Right cardiac atrium (tissue), 5 donors: ENCODE data around the gene MCC. TPM values are rescaled to one million over a fixed set of nuclear protein-coding genes. Genes with fewer than 3 reads are reported as not detected.
"Not testable (repeated sequence)": the region's sequence is repeated elsewhere in the genome, so short reads cannot be mapped to it uniquely, and the experiment has no call there.

Source experiments
- ATAC-seq, 2 donors: fragments of 200-7000 bp; cut with Tn5 transposase; one replicate each; pipeline versions ENCODE4 v1.8.0 to v1.9.1; 2020; ENCODE audit warnings: moderate library complexity in 2 of 2, mild to moderate bottlenecking in 1 of 2
- DNase-seq, 3 donors: peaks; one replicate each; pipeline ENCODE4 v3.0.0-alpha.2; 2020
- H3K27ac ChIP-seq: one replicate; pipeline ENCODE4 v1.5.1; 2013; ENCODE audit warnings: mild to moderate bottlenecking, low read length, control low read depth, moderate library complexity
- H3K27me3 ChIP-seq: one replicate; pipeline ENCODE4 v1.6.1; 2013; ENCODE audit not compliant: control insufficient read depth, insufficient read depth
- H3K4me1 ChIP-seq: one replicate; pipeline ENCODE4 v1.6.1; 2013; ENCODE audit warnings: low read length; ENCODE audit not compliant: control insufficient read depth, insufficient read depth
- H3K4me3 ChIP-seq: one replicate; pipeline ENCODE4 v1.5.1; 2013; ENCODE audit warnings: low read length, control low read depth
- H3K9me3 ChIP-seq: one replicate; pipeline ENCODE4 v1.6.1; 2013; ENCODE audit warnings: low read length; ENCODE audit not compliant: control insufficient read depth
- WGBS: extraction: QIAGEN DNeasy Blood & Tissue Kit; methylation state at CpG from one replicate; pipeline ENCODE4 v1.1.7; 2013; 5-methylcytosine and 5-hydroxymethylcytosine counted together
- intact Hi-C, 4 donors: fragments of 100-400 bp; cut with DNase I; formaldehyde crosslinking; loops; one replicate each; pipeline versions ENCODE4 v1.11.0 to v1.14.0; 2022 to 2023
- polyA plus RNA-seq: library from polyadenylated mRNA; stranded (reverse); fragments of 200-250 nt; gene quantifications from one replicate; pipeline ENCODE4 v1.2.3, GENCODE V29; 2013
- total RNA-seq, 4 donors: library from RNA; stranded (reverse); fragmentation: NEBNext Ultra II Directional; extraction: Animal tissue kit (Norgen Biotek cat#: 25700); gene quantifications; one replicate each; pipeline ENCODE4 v1.2.1, GENCODE V29; 2021
- donor health status: healthy with polysubstance abuse.
- donor health status: DM: no; HTN: yes; CAD: no.
- donor health status: DM: no; HTN: no; CAD: no.
- donor health status: DM: no; HTN: yes; CAD: no; lungs with severe emphysema.
- donor health status: DM: yes; HTN: yes; CAD: no.

Gene MCC
- total and polyA plus RNA-seq, 5 donors = 6.9 to 33.6 (median 27.0) TPM

GRCh38 chr5:113491022-113491421 lies 2.8 kb upstream of the MCC start:
- H3K27ac ChIP-seq = no peak overlapping the region
- DNase-seq (no peak), ATAC-seq (no peak)
- peaks cover 4% of the 10 kb centered on the region for H3K4me1 ChIP-seq
- intact Hi-C loops = loop anchor here in 1 of 4 donors (5.0 kb wide), 1 partner anchor 109 kb away; no protein-coding TSS in a partner anchor
- H3K4me3 ChIP-seq = no peak overlapping the region
- no peaks in the 10 kb centered on the region for H3K27me3 ChIP-seq
- H3K9me3 ChIP-seq = no peaks in the 10 kb centered on the region
- 95% methylated on average over 2 of the region's 2 CpGs for whole genome bisulfite sequencing

GRCh38 chr5:113490317-113490716 lies 2.1 kb upstream of the MCC start:
- no peak for DNase-seq
- WGBS = 98% methylated on average over 3 of the region's 3 CpGs
- H3K4me1 ChIP-seq = peaks cover 4% of the 10 kb centered on the region
- no peaks in the 10 kb centered on the region for H3K9me3 ChIP-seq
- H3K27me3 ChIP-seq = no peaks in the 10 kb centered on the region
- ATAC-seq = no peak
- H3K4me3 ChIP-seq = no peak overlapping the region
- H3K27ac ChIP-seq = no peak overlapping the region
- intact Hi-C loops = loop anchor here in 1 of 4 donors (5.0 kb wide), 1 partner anchor 108 kb away; no protein-coding TSS in a partner anchor

GRCh38 chr5:113489299-113489698 lies 1.0 kb upstream of the MCC start:
- no peaks in the 10 kb centered on the region for H3K27me3 ChIP-seq
- no peak overlapping the region for H3K4me3 ChIP-seq
- peaks cover 4% of the 10 kb centered on the region for H3K4me1 ChIP-seq
- intact Hi-C loops = no loop called here
- WGBS = 54% methylated on average over 3 of the region's 3 CpGs
- peak in 2 of 3 donors; percentile 31 to 58 for DNase-seq
- peak; percentile 74 to 78 for ATAC-seq
- no peaks in the 10 kb centered on the region for H3K9me3 ChIP-seq
- H3K27ac ChIP-seq = no peak overlapping the region

- Histone ChIP-seq H3K4me1 (peaks cover 4% of the 10 kb centered on the region), H3K27me3 (no peaks in the 10 kb centered on the region), H3K4me3 (peak overlapping the region; percentile 49), H3K27ac (peak overlapping the region; percentile 85), H3K9me3 (no peaks in the 10 kb centered on the region)
- no peak for DNase-seq
- intact Hi-C loops = no loop called here
- 18% methylated on average over 20 of the region's 20 CpGs for WGBS
- peak in 1 of 2 donors; percentile 28 for ATAC-seq
Measured at GRCh38 chr5:113488645-113489184, 462 bp upstream of the MCC start.

GRCh38 chr5:113487416-113487780 lies 855 bp downstream of the MCC start:
- Histone ChIP-seq H3K9me3 (no peaks in the 10 kb centered on the region), H3K4me1 (peaks cover 4% of the 10 kb centered on the region), H3K27me3 (no peaks in the 10 kb centered on the region), H3K4me3 (peak overlapping the region; percentile 49), H3K27ac (no peak overlapping the region)
- DNase-seq (no peak), ATAC-seq (peak; percentile 15 to 44)
- intact Hi-C loops = no loop called here
- 3% methylated on average over 18 of the region's 18 CpGs for WGBS

- no peak for ATAC-seq
- Histone ChIP-seq H3K4me3 (no peak overlapping the region), H3K27ac (no peak overlapping the region), H3K27me3 (no peaks in the 10 kb centered on the region), H3K4me1 (no peaks in the 10 kb centered on the region), H3K9me3 (no peaks in the 10 kb centered on the region)
- DNase-seq = no peak
- 78% methylated on average over 5 of the region's 5 CpGs for WGBS
- intact Hi-C loops = no loop called here
Measured at GRCh38 chr5:113480243-113480642, 8.0 kb downstream of the MCC start.

- WGBS = 47% methylated on average over 3 of the region's 3 CpGs
- H3K4me3 ChIP-seq = no peak overlapping the region
- DNase-seq (no peak), ATAC-seq (no peak)
- no peaks in the 10 kb centered on the region for H3K9me3 ChIP-seq
- no peak overlapping the region for H3K27ac ChIP-seq
- intact Hi-C loops = no loop called here
- H3K27me3 ChIP-seq = no peaks in the 10 kb centered on the region
- H3K4me1 ChIP-seq = no peaks in the 10 kb centered on the region
Measured at GRCh38 chr5:113478691-113479090, 9.6 kb downstream of the MCC start.

- ATAC-seq = peak; percentile 34 to 40
- intact Hi-C loops = no loop called here
- 14% methylated on average over 5 of the region's 5 CpGs for WGBS
Measured at GRCh38 chr5:113474100-113474728, 14.0 kb downstream of the MCC start.

GRCh38 chr5:113463032-113463431 lies 25.2 kb downstream of the MCC start:
- Histone ChIP-seq H3K9me3 (no peaks in the 10 kb centered on the region), H3K27ac (no peak overlapping the region), H3K4me1 (no peaks in the 10 kb centered on the region), H3K27me3 (no peaks in the 10 kb centered on the region), H3K4me3 (no peak overlapping the region)
- no peak for ATAC-seq
- DNase-seq = no peak
- intact Hi-C loops = no loop called here

More at GRCh38 chr5:113474100-113474728, 14.0 kb downstream of the MCC start:
- Histone ChIP-seq H3K4me3 (no peak overlapping the region), H3K9me3 (no peaks in the 10 kb centered on the region), H3K27ac (no peak overlapping the region), H3K27me3 (no peaks in the 10 kb centered on the region), H3K4me1 (no peaks in the 10 kb centered on the region)
- DNase-seq = peak in 1 of 3 donors; percentile 31

- intact Hi-C loops, H3K4me1 ChIP-seq, H3K9me3 ChIP-seq, ATAC-seq, H3K4me3 ChIP-seq, H3K27me3 ChIP-seq, H3K27ac ChIP-seq, DNase-seq: not testable (repeated sequence)
- 94% methylated on average over 21 of the region's 21 CpGs for WGBS
Measured at GRCh38 chr5:113457106-113457505, 31.1 kb downstream of the MCC start.

- Histone ChIP-seq H3K27ac (no peak overlapping the region), H3K4me3 (no peak overlapping the region), H3K9me3 (no peaks in the 10 kb centered on the region), H3K27me3 (no peaks in the 10 kb centered on the region), H3K4me1 (no peaks in the 10 kb centered on the region)
- no peak for DNase-seq
- WGBS = 92% methylated on average over 6 of the region's 6 CpGs
- intact Hi-C loops = no loop called here
- ATAC-seq = no peak
Measured at GRCh38 chr5:113452941-113453340, 35.3 kb downstream of the MCC start.
